ENCODE data around the gene GPR158.

GPR158 gene

GRCh38 chr10:25334445-25334844 lies 159.6 kb downstream of the GPR158 start (continued):
- TF ChIP-seq CREB5 (CRISPR knock-in tag; IDR thresholded peaks at IDR 0.05; ENCODE audit: low read depth) (no peak), ARNTL (CRISPR knock-in tag; IDR thresholded peaks at IDR 0.05; ENCODE audit: borderline replicate concordance, low read depth) (no peak), BACH2 (CRISPR knock-in tag; IDR thresholded peaks at IDR 0.05; ENCODE audit: borderline replicate concordance) (no peak), PPARA (CRISPR knock-in tag; IDR thresholded peaks at IDR 0.05; ENCODE audit: borderline replicate concordance) (no peak), ZFP30 (CRISPR knock-in tag; IDR thresholded peaks at IDR 0.05) (no peak), TSHZ2 (CRISPR knock-in tag; IDR thresholded peaks at IDR 0.05) (no peak), ZNF565 (CRISPR knock-in tag; conservative IDR thresholded peaks at IDR 0.05; ENCODE audit: low read depth) (no peak), CSDC2 (CRISPR knock-in tag; IDR thresholded peaks at IDR 0.05) (no peak), SNAI2 (CRISPR knock-in tag; IDR thresholded peaks at IDR 0.05) (no peak)

GRCh38 chr10:25336330-25336729 lies 161.5 kb downstream of the GPR158 start:
- no peak for ATAC-seq
- TF ChIP-seq POU6F1 (CRISPR knock-in tag; IDR thresholded peaks at IDR 0.05; ENCODE audit: borderline replicate concordance, low read depth) (no peak), ZC3H10 (CRISPR knock-in tag; IDR thresholded peaks at IDR 0.05) (no peak)

GRCh38 chr10:25338271-25338670 lies 163.5 kb downstream of the GPR158 start:
- ATAC-seq = no peak
- TF ChIP-seq TCF4 (CRISPR knock-in tag; IDR thresholded peaks at IDR 0.05; ENCODE audit: borderline replicate concordance) (no peak), CREB5 (CRISPR knock-in tag; IDR thresholded peaks at IDR 0.05; ENCODE audit: low read depth) (no peak), PATZ1 (CRISPR knock-in tag; IDR thresholded peaks at IDR 0.05; ENCODE audit: borderline replicate concordance) (no peak), ZNF70 (CRISPR knock-in tag; IDR thresholded peaks at IDR 0.05) (no peak), ARNTL (CRISPR knock-in tag; IDR thresholded peaks at IDR 0.05; ENCODE audit: borderline replicate concordance, low read depth) (no peak), ESRRG (CRISPR knock-in tag; IDR thresholded peaks at IDR 0.05) (no peak), ZNF565 (CRISPR knock-in tag; conservative IDR thresholded peaks at IDR 0.05; ENCODE audit: low read depth) (no peak), TOX (CRISPR knock-in tag; IDR thresholded peaks at IDR 0.05; ENCODE audit: borderline replicate concordance) (no peak), BACH2 (CRISPR knock-in tag; IDR thresholded peaks at IDR 0.05; ENCODE audit: borderline replicate concordance) (no peak), GLIS3 (CRISPR knock-in tag; IDR thresholded peaks at IDR 0.05) (no peak), PPARA (CRISPR knock-in tag; IDR thresholded peaks at IDR 0.05; ENCODE audit: borderline replicate concordance) (no peak), ISL1 (CRISPR knock-in tag; IDR thresholded peaks at IDR 0.05) (no peak), OSR1 (CRISPR knock-in tag; IDR thresholded peaks at IDR 0.05) (no peak), RARB (CRISPR knock-in tag; IDR thresholded peaks at IDR 0.05) (no peak), CSDC2 (CRISPR knock-in tag; IDR thresholded peaks at IDR 0.05) (no peak)

GRCh38 chr10:25339966-25340365 lies 165.2 kb downstream of the GPR158 start:
- ATAC-seq = no peak
- no peak for TF ChIP-seq CSDC2 (CRISPR knock-in tag; IDR thresholded peaks at IDR 0.05)
- TF ChIP-seq TOX (CRISPR knock-in tag; IDR thresholded peaks at IDR 0.05; ENCODE audit: borderline replicate concordance) = no peak
- TF ChIP-seq ISL1 (CRISPR knock-in tag; IDR thresholded peaks at IDR 0.05) = no peak
- TF ChIP-seq BACH2 (CRISPR knock-in tag; IDR thresholded peaks at IDR 0.05; ENCODE audit: borderline replicate concordance) = no peak
- TF ChIP-seq PPARA (CRISPR knock-in tag; IDR thresholded peaks at IDR 0.05; ENCODE audit: borderline replicate concordance) = no peak
- TF ChIP-seq TCF4 (CRISPR knock-in tag; IDR thresholded peaks at IDR 0.05; ENCODE audit: borderline replicate concordance) = no peak
- no peak for TF ChIP-seq PATZ1 (CRISPR knock-in tag; IDR thresholded peaks at IDR 0.05; ENCODE audit: borderline replicate concordance)
- no peak for TF ChIP-seq CSRNP3 (CRISPR knock-in tag; IDR thresholded peaks at IDR 0.05)
- TF ChIP-seq GLIS3 (CRISPR knock-in tag; IDR thresholded peaks at IDR 0.05) = no peak
- no peak for TF ChIP-seq ZNF8 (CRISPR knock-in tag; IDR thresholded peaks at IDR 0.05)
- no peak for TF ChIP-seq ESRRG (CRISPR knock-in tag; IDR thresholded peaks at IDR 0.05)
